Endothelial cell of umbilical vein (primary cell): ENCODE results near the gene BRPF1.

ENCODE experiments used
- CTCF ChIP-seq, 2 donors: IDR thresholded peaks; 1 replicate in 1 of 2; 2 replicates in 1 of 2; pipeline ENCODE4 v1.5.1; 2011; ENCODE audit warnings: low read length in 2 of 2, mild to moderate bottlenecking in 2 of 2, moderate library complexity in 2 of 2, control low read depth in 1 of 2, inconsistent platforms in 1 of 2, low read depth in 1 of 2; ENCODE audit not compliant: insufficient read depth in 1 of 2; ENCODE audit errors: extremely low read depth in 1 of 2
- EZH2 ChIP-seq: IDR thresholded peaks from 2 replicates; pipeline ENCODE4 v1.6.1; 2012; ENCODE audit warnings: borderline replicate concordance, low read depth, mild to moderate bottlenecking, moderate library complexity, low read length, inconsistent platforms; ENCODE audit not compliant: severe bottlenecking
- JUN ChIP-seq: IDR thresholded peaks from 2 replicates; pipeline ENCODE4 v1.6.1; 2011; ENCODE audit warnings: borderline replicate concordance, low read depth; ENCODE audit not compliant: insufficient read length, insufficient read depth
- MAX ChIP-seq: IDR thresholded peaks from 2 replicates; pipeline ENCODE4 v1.6.1; 2011; ENCODE audit not compliant: insufficient read depth, insufficient read length
- POLR2A ChIP-seq: IDR thresholded peaks from 2 replicates; pipeline ENCODE4 v1.6.1; 2012; ENCODE audit warnings: low read depth, mild to moderate bottlenecking, control low read depth, low read length

- TF ChIP-seq POLR2A (no peak), EZH2 (no peak), CTCF (IDR thresholded peaks at IDR 0.05; ENCODE audit: extremely low read depth in 1 of 2, insufficient read depth in 1 of 2, low read depth in 1 of 2, low read length in 2 of 2) (no peak), JUN (no peak), MAX (no peak)
These were observed 3.8 kb upstream of the BRPF1 start for GRCh38 chr3:9727743-9728142.
